ENCODE results near the gene CALCOCO2. TPM values are rescaled to one million over a fixed set of nuclear protein-coding genes. Genes with fewer than 3 reads are reported as not detected.

CALCOCO2 gene
- total RNA-seq, 1 donor from 2014 or later, result 74.5 TPM

DNA sequence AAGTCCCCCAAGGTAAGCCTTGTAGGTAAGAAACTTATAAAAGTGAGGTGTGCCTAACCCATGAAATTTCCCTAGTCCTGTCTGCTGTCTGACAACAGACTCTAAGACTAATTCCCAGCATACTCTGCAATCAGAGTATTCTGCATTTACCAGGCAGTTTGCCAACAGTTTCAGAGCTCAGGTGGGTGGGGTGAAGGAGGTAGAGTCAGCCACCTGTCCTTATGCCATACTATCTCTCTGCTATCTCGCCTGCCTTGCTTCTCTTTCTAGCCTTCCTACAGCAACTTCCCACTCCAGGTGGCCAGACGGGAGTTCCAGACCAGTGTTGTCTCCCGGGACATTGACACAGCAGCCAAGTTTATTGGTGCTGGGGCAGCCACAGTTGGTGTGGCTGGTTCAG is 64.1 kb downstream of the CALCOCO2 start:
- no peaks in the 10 kb centered on the region for H3K9me3 Mint-ChIP-seq
- no peak for DNase-seq (ENCODE audit: extremely low spot score, unreplicated experiment)
- TF ChIP-seq, protein P1, sequence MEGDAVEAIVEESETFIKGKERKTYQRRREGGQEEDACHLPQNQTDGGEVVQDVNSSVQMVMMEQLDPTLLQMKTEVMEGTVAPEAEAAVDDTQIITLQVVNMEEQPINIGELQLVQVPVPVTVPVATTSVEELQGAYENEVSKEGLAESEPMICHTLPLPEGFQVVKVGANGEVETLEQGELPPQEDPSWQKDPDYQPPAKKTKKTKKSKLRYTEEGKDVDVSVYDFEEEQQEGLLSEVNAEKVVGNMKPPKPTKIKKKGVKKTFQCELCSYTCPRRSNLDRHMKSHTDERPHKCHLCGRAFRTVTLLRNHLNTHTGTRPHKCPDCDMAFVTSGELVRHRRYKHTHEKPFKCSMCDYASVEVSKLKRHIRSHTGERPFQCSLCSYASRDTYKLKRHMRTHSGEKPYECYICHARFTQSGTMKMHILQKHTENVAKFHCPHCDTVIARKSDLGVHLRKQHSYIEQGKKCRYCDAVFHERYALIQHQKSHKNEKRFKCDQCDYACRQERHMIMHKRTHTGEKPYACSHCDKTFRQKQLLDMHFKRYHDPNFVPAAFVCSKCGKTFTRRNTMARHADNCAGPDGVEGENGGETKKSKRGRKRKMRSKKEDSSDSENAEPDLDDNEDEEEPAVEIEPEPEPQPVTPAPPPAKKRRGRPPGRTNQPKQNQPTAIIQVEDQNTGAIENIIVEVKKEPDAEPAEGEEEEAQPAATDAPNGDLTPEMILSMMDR (conservative IDR thresholded peaks at IDR 0.05), result no peak
- peaks cover 3% of the 10 kb centered on the region for H3K27me3 Mint-ChIP-seq
- H3K36me3 Mint-ChIP-seq, result peaks cover 9% of the 10 kb centered on the region
- H3K4me1 Mint-ChIP-seq (ENCODE audit: unreplicated experiment), result peaks cover 18% of the 10 kb centered on the region
- H3K27ac Mint-ChIP-seq, result no peak overlapping the region
- H3K4me3 Mint-ChIP-seq, result peak overlapping the region; percentile 59

DNA sequence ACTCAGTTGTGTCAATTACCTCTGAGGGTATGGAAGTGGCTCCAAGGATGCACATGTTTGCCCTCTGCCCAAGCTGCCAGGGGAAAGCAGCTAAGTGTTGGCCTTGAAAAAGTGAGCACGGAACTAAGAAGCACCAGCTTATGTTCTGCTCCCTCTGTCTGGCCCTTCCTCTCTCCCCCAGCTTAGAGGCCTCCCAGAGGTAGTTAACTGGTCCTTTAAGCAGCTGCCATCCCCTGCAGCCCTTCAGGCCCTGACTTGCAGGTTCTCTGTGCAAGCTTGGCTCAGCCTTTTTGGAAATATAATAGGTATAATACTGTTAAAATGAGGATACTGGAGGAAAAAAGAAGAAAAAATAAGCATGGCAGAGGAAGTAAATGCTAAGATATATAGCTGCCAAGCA is 70.4 kb downstream of the CALCOCO2 start:
- H3K4me1 Mint-ChIP-seq (ENCODE audit: unreplicated experiment), result no peaks in the 10 kb centered on the region
- no peaks in the 10 kb centered on the region for H3K27me3 Mint-ChIP-seq
- H3K36me3 Mint-ChIP-seq, result peaks cover 4% of the 10 kb centered on the region
- TF ChIP-seq, protein P1 (conservative IDR thresholded peaks at IDR 0.05), result no peak
- no peak overlapping the region for H3K27ac Mint-ChIP-seq
- no peaks in the 10 kb centered on the region for H3K9me3 Mint-ChIP-seq
- H3K4me3 Mint-ChIP-seq, result no peak overlapping the region
- no peak for DNase-seq (ENCODE audit: extremely low spot score, unreplicated experiment)

DNA sequence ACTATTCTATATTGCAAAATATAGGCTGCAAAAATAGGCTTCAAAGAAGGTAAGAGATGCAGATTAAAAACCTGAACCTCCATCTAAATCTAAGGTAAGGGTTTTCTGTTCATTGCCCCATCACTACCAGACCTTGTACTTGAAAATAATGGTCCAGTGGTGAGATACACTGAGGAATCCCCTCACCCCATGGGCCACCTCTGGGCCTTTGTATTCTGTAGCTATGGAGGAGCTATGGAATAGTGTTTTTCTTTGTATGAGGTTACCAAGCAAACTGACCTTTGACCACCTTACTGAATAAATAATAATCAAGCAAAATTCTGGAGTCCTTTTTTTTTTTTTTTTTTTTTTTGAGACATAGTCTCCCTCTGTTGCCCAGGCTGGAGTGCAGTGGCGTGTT is 72.6 kb downstream of the CALCOCO2 start:
- TF ChIP-seq, protein P1 (conservative IDR thresholded peaks at IDR 0.05), result no peak
- DNase-seq (ENCODE audit: extremely low spot score, unreplicated experiment), result no peak

DNA sequence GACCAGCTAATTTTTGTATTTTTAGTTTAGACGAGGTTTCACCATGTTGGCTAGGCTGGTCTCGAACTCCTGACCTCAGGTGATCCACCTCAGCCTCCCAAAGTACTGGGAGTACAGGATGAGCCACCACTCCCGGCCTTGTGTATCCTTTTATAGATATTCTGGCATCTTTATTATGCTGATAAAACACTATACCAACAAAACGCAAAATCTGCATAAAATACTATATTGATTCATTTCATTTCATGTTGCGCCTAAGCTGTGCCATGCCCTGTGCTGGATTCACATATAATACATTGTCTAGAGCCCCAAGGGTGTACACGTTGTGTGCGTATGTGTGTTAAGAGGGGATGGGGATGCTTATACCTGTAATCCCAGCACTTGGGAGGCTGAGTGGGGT is 73.6 kb downstream of the CALCOCO2 start:
- Mint-ChIP-seq H3K27me3 (no peaks in the 10 kb centered on the region), H3K27ac (no peak overlapping the region), H3K4me1 (ENCODE audit: unreplicated experiment) (peaks cover 12% of the 10 kb centered on the region), H3K4me3 (no peak overlapping the region), H3K9me3 (no peaks in the 10 kb centered on the region), H3K36me3 (no peaks in the 10 kb centered on the region)
- TF ChIP-seq, protein P1 (conservative IDR thresholded peaks at IDR 0.05), result no peak
- no peak for DNase-seq (ENCODE audit: extremely low spot score, unreplicated experiment)

More for the DNA sequence above, 72.6 kb downstream of the CALCOCO2 start:
- Mint-ChIP-seq H3K9me3 (no peaks in the 10 kb centered on the region), H3K4me3 (no peak overlapping the region), H3K27ac (no peak overlapping the region), H3K4me1 (ENCODE audit: unreplicated experiment) (peaks cover 6% of the 10 kb centered on the region), H3K27me3 (no peaks in the 10 kb centered on the region), H3K36me3 (no peaks in the 10 kb centered on the region)

DNA sequence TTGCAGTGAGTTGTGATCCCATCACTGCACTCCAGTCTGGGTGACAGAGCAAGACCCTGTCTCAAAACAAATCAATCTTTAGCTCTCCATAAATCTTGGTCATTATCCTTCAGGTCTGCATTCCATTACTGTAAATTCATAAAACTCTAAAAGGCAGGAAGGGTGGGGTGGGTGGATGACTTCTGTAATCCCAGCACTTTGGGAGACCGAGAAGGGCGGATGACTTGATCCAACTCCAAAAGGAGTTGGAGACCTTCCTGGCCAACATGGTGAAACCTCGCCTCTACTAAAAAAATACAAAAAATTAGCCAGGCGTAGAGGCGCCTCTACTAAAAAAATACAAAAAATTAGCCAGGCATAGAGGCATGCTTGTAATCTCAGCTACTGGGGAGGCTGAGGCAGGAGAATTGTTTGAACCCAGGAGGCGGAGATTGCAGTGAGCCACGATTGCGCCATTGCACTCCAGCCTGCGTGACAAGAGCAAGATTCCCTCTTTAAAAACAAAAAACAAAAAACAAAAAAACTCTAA is 75.2 kb downstream of the CALCOCO2 start:
- H3K27me3 Mint-ChIP-seq, result no peaks in the 10 kb centered on the region
- peaks cover under 1% of the 10 kb centered on the region for H3K36me3 Mint-ChIP-seq
- H3K4me1 Mint-ChIP-seq (ENCODE audit: unreplicated experiment), result peaks cover 26% of the 10 kb centered on the region
- H3K27ac Mint-ChIP-seq, result no peak overlapping the region
- TF ChIP-seq, protein P1 (conservative IDR thresholded peaks at IDR 0.05), result no peak
- no peaks in the 10 kb centered on the region for H3K9me3 Mint-ChIP-seq
- no peak for DNase-seq (ENCODE audit: extremely low spot score, unreplicated experiment)
- no peak overlapping the region for H3K4me3 Mint-ChIP-seq

DNA sequence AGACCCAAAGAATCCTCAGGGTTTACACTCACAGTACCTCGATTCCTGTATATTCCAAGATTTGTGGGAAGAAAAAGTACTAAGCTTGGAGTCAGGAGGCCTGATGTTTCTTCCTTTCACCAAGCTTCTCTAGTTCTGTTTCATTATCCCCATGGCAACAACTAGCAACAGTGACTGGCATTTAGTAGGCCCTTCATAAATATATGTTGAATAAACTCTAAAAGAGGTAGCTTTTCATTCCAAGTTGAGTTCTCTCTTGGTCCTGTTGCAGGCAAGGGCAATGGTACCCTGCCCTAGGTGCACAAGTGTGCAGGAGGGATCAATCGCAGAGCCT is 76.8 kb downstream of the CALCOCO2 start:
- Mint-ChIP-seq H3K27ac (peak overlapping the region; percentile 97), H3K27me3 (no peaks in the 10 kb centered on the region), H3K4me1 (ENCODE audit: unreplicated experiment) (peaks cover 34% of the 10 kb centered on the region), H3K4me3 (peak overlapping the region; percentile 96), H3K36me3 (peaks cover 14% of the 10 kb centered on the region), H3K9me3 (no peaks in the 10 kb centered on the region)
- TF ChIP-seq, protein P1 (conservative IDR thresholded peaks at IDR 0.05), result no peak
- no peak for DNase-seq (ENCODE audit: extremely low spot score, unreplicated experiment)

Measured in type B pancreatic cell (in vitro differentiated cells).